ENCODE data around the gene PIK3IP1. TPM values are rescaled to one million over a fixed set of nuclear protein-coding genes. Genes with fewer than 3 reads are reported as not detected.

The PIK3IP1 gene
- total and polyA plus RNA-seq, 2 experiments from 2014 or later, result 22.2 to 22.4 TPM

GRCh38 chr22:31329453-31330215, 37.3 kb upstream of the PIK3IP1 start:
- no peaks in the 10 kb centered on the region for H4K20me1 ChIP-seq (ENCODE audit: insufficient read depth, poor library complexity, severe bottlenecking)
- no peak overlapping the region for H3K27ac ChIP-seq
- H3K9me2 ChIP-seq (replicated peaks; ENCODE audit: insufficient read depth), result no peaks in the 10 kb centered on the region
- peaks cover 5% of the 10 kb centered on the region for H3K79me2 ChIP-seq
- no peaks in the 10 kb centered on the region for H3K9me3 ChIP-seq (ENCODE audit: low read depth)
- no peaks in the 10 kb centered on the region for H3K4me1 ChIP-seq (ENCODE audit: insufficient read depth)
- no peak overlapping the region for H3K4me3 ChIP-seq
- WGBS (ENCODE audit: low lambda C conversion rate, missing lambda C conversion rate), result 83% methylated on average over 9 of the region's 9 CpGs
- H2AFZ ChIP-seq, result no peak overlapping the region
- TF ChIP-seq EZH2 (IDR thresholded peaks at IDR 0.05; ENCODE audit: borderline replicate concordance) (no peak), EZH2phosphoT487 (IDR thresholded peaks at IDR 0.05; ENCODE audit: low read depth, severe bottlenecking, unreplicated experiment) (no peak), CTCF (IDR thresholded peaks at IDR 0.05; ENCODE audit: poor library complexity) (no peak)
- H3K4me2 ChIP-seq, result no peak overlapping the region
- H3K36me3 ChIP-seq (replicated peaks; ENCODE audit: insufficient read depth, low read depth), result no peaks in the 10 kb centered on the region
- DNase-seq (ENCODE audit: low spot score), result no peak
- no peaks in the 10 kb centered on the region for H3K27me3 ChIP-seq

- no peak for DNase-seq (ENCODE audit: low spot score)
- Histone ChIP-seq H3K79me2 (peaks cover 5% of the 10 kb centered on the region), H3K9me2 (replicated peaks; ENCODE audit: insufficient read depth) (no peaks in the 10 kb centered on the region), H4K20me1 (ENCODE audit: insufficient read depth, poor library complexity, severe bottlenecking) (no peaks in the 10 kb centered on the region), H3K27me3 (no peaks in the 10 kb centered on the region), H3K9me3 (ENCODE audit: low read depth) (no peaks in the 10 kb centered on the region), H3K4me1 (ENCODE audit: insufficient read depth) (no peaks in the 10 kb centered on the region), H3K4me2 (no peak overlapping the region), H3K36me3 (replicated peaks; ENCODE audit: insufficient read depth, low read depth) (no peaks in the 10 kb centered on the region), H3K27ac (no peak overlapping the region), H3K4me3 (no peak overlapping the region), H2AFZ (no peak overlapping the region)
- no peak for TF ChIP-seq EZH2 (IDR thresholded peaks at IDR 0.05; ENCODE audit: borderline replicate concordance)
- no peak for TF ChIP-seq EZH2phosphoT487 (IDR thresholded peaks at IDR 0.05; ENCODE audit: low read depth, severe bottlenecking, unreplicated experiment)
- no peak for TF ChIP-seq CTCF (IDR thresholded peaks at IDR 0.05; ENCODE audit: poor library complexity)
- WGBS (ENCODE audit: low lambda C conversion rate, missing lambda C conversion rate), result 77% methylated on average over 4 of the region's 4 CpGs
Measured at GRCh38 chr22:31329029-31329428, 36.7 kb upstream of the PIK3IP1 start.

- H3K4me2 ChIP-seq, result no peak overlapping the region
- H2AFZ ChIP-seq, result no peak overlapping the region
- H4K20me1 ChIP-seq (ENCODE audit: insufficient read depth, poor library complexity, severe bottlenecking), result no peaks in the 10 kb centered on the region
- H3K9me3 ChIP-seq (ENCODE audit: low read depth), result no peaks in the 10 kb centered on the region
- TF ChIP-seq EZH2phosphoT487 (IDR thresholded peaks at IDR 0.05; ENCODE audit: low read depth, severe bottlenecking, unreplicated experiment) (no peak), CTCF (IDR thresholded peaks at IDR 0.05; ENCODE audit: poor library complexity) (no peak), EZH2 (IDR thresholded peaks at IDR 0.05; ENCODE audit: borderline replicate concordance) (no peak)
- no peak overlapping the region for H3K27ac ChIP-seq
- no peaks in the 10 kb centered on the region for H3K36me3 ChIP-seq (replicated peaks; ENCODE audit: insufficient read depth, low read depth)
- H3K4me1 ChIP-seq (ENCODE audit: insufficient read depth), result no peaks in the 10 kb centered on the region
- H3K79me2 ChIP-seq, result peaks cover 5% of the 10 kb centered on the region
- no peaks in the 10 kb centered on the region for H3K27me3 ChIP-seq
- H3K4me3 ChIP-seq, result no peak overlapping the region
- H3K9me2 ChIP-seq (replicated peaks; ENCODE audit: insufficient read depth), result no peaks in the 10 kb centered on the region
- no peak for DNase-seq (ENCODE audit: low spot score)
- WGBS (ENCODE audit: low lambda C conversion rate, missing lambda C conversion rate), result 94% methylated on average over 13 of the region's 13 CpGs
Measured at GRCh38 chr22:31328544-31328960, 36.3 kb upstream of the PIK3IP1 start.

Measured in hepatocyte (in vitro differentiated cells).